ENCODE measurements around the gene CTNNBL1.

Gene CTNNBL1

GRCh38 chr20:37915434-37915787, 221.6 kb downstream of the CTNNBL1 start:
- Histone ChIP-seq H2AK5ac (ENCODE audit: low read length) (no peak overlapping the region), H2BK5ac (ENCODE audit: low read length) (peak overlapping the region; percentile 33), H3K18ac (ENCODE audit: low read length) (peak overlapping the region; percentile 45), H4K8ac (ENCODE audit: low read depth, low read length) (no peak overlapping the region), H3K79me1 (ENCODE audit: low read length) (no peaks in the 10 kb centered on the region), H3K4me3 (ENCODE audit: low read length) (no peak overlapping the region), H3K9ac (ENCODE audit: low read length) (peak overlapping the region; percentile 69), H3K4me1 (ENCODE audit: control insufficient read depth, low read depth, low read length) (peaks cover 6% of the 10 kb centered on the region), H2BK15ac (replicated peaks; ENCODE audit: low read depth) (no peak overlapping the region), H4K5ac (ENCODE audit: low read length) (no peak overlapping the region), H3K27me3 (ENCODE audit: insufficient read depth, low read length, poor library complexity) (no peaks in the 10 kb centered on the region), H3K4me2 (ENCODE audit: low read length) (peak overlapping the region; percentile 63), H2BK120ac (ENCODE audit: low read depth, low read length) (peak overlapping the region; percentile 39), H3K23ac (ENCODE audit: low read length) (no peak overlapping the region), H3K36me3 (ENCODE audit: control insufficient read depth, insufficient read depth, low read length) (no peaks in the 10 kb centered on the region), H3K79me2 (ENCODE audit: control insufficient read depth, insufficient read depth, low read length) (no peaks in the 10 kb centered on the region), H3K4ac (ENCODE audit: low read depth, low read length) (no peak overlapping the region), H3K56ac (ENCODE audit: low read length) (peak overlapping the region; percentile 87), H3K27ac (ENCODE audit: low read depth, low read length) (peak overlapping the region; percentile 73)
- DNase-seq: no peak
- WGBS (ENCODE audit: extremely low coverage, insufficient coverage, low lambda C conversion rate): no CpG with 5 or more reads among the region's 10 CpGs

- WGBS (ENCODE audit: extremely low coverage, insufficient coverage, low lambda C conversion rate): no CpG with 5 or more reads among the region's 21 CpGs
These were observed 222.2 kb downstream of the CTNNBL1 start for GRCh38 chr20:37915800-37916570.

GRCh38 chr20:37917461-37917860, 223.6 kb downstream of the CTNNBL1 start:
- Histone ChIP-seq H3K9ac (ENCODE audit: low read length) (peak overlapping the region; percentile 17), H3K79me1 (ENCODE audit: low read length) (no peaks in the 10 kb centered on the region), H3K79me2 (ENCODE audit: control insufficient read depth, insufficient read depth, low read length) (no peaks in the 10 kb centered on the region), H3K27ac (ENCODE audit: low read depth, low read length) (no peak overlapping the region), H4K5ac (ENCODE audit: low read length) (no peak overlapping the region), H3K23ac (ENCODE audit: low read length) (no peak overlapping the region), H2BK120ac (ENCODE audit: low read depth, low read length) (no peak overlapping the region), H3K4me2 (ENCODE audit: low read length) (no peak overlapping the region), H3K4me3 (ENCODE audit: low read length) (no peak overlapping the region), H3K36me3 (ENCODE audit: control insufficient read depth, insufficient read depth, low read length) (no peaks in the 10 kb centered on the region), H3K4me1 (ENCODE audit: control insufficient read depth, low read depth, low read length) (peaks cover 6% of the 10 kb centered on the region), H2BK15ac (replicated peaks; ENCODE audit: low read depth) (no peak overlapping the region), H2AK5ac (ENCODE audit: low read length) (no peak overlapping the region), H3K56ac (ENCODE audit: low read length) (peak overlapping the region; percentile 18), H4K8ac (ENCODE audit: low read depth, low read length) (no peak overlapping the region), H3K27me3 (ENCODE audit: insufficient read depth, low read length, poor library complexity) (no peaks in the 10 kb centered on the region), H3K4ac (ENCODE audit: low read depth, low read length) (no peak overlapping the region), H2BK5ac (ENCODE audit: low read length) (no peak overlapping the region), H3K18ac (ENCODE audit: low read length) (no peak overlapping the region)
- no peak for DNase-seq
- WGBS (ENCODE audit: extremely low coverage, insufficient coverage, low lambda C conversion rate): no CpG with 5 or more reads among the region's 12 CpGs

More at GRCh38 chr20:37915800-37916570, 222.2 kb downstream of the CTNNBL1 start:
- H3K79me1 ChIP-seq (ENCODE audit: low read length): no peaks in the 10 kb centered on the region
- H2BK5ac ChIP-seq (ENCODE audit: low read length): no peak overlapping the region
- peak overlapping the region; percentile 9 for H3K4me2 ChIP-seq (ENCODE audit: low read length)
- peak overlapping the region; percentile 87 for H3K56ac ChIP-seq (ENCODE audit: low read length)
- H2BK15ac ChIP-seq (replicated peaks; ENCODE audit: low read depth): no peak overlapping the region
- H2BK120ac ChIP-seq (ENCODE audit: low read depth, low read length): no peak overlapping the region
- no peaks in the 10 kb centered on the region for H3K27me3 ChIP-seq (ENCODE audit: insufficient read depth, low read length, poor library complexity)
- H4K5ac ChIP-seq (ENCODE audit: low read length): no peak overlapping the region
- H3K36me3 ChIP-seq (ENCODE audit: control insufficient read depth, insufficient read depth, low read length): no peaks in the 10 kb centered on the region
- H3K4me1 ChIP-seq (ENCODE audit: control insufficient read depth, low read depth, low read length): peaks cover 6% of the 10 kb centered on the region
- H3K4me3 ChIP-seq (ENCODE audit: low read length): no peak overlapping the region
- H3K18ac ChIP-seq (ENCODE audit: low read length): peak overlapping the region; percentile 45
- H3K9ac ChIP-seq (ENCODE audit: low read length): peak overlapping the region; percentile 39
- no peak overlapping the region for H3K27ac ChIP-seq (ENCODE audit: low read depth, low read length)
- no peaks in the 10 kb centered on the region for H3K79me2 ChIP-seq (ENCODE audit: control insufficient read depth, insufficient read depth, low read length)
- no peak overlapping the region for H4K8ac ChIP-seq (ENCODE audit: low read depth, low read length)
- no peak overlapping the region for H2AK5ac ChIP-seq (ENCODE audit: low read length)
- no peak overlapping the region for H3K23ac ChIP-seq (ENCODE audit: low read length)
- DNase-seq: peak; percentile 84
- H3K4ac ChIP-seq (ENCODE audit: low read depth, low read length): no peak overlapping the region

- Histone ChIP-seq H3K23ac (ENCODE audit: low read length) (no peak overlapping the region), H3K27me3 (ENCODE audit: insufficient read depth, low read length, poor library complexity) (no peaks in the 10 kb centered on the region), H4K8ac (ENCODE audit: low read depth, low read length) (no peak overlapping the region), H3K79me2 (ENCODE audit: control insufficient read depth, insufficient read depth, low read length) (no peaks in the 10 kb centered on the region), H3K4me1 (ENCODE audit: control insufficient read depth, low read depth, low read length) (peaks cover 6% of the 10 kb centered on the region), H3K9ac (ENCODE audit: low read length) (no peak overlapping the region), H3K4me3 (ENCODE audit: low read length) (no peak overlapping the region), H3K27ac (ENCODE audit: low read depth, low read length) (no peak overlapping the region), H3K18ac (ENCODE audit: low read length) (no peak overlapping the region), H3K79me1 (ENCODE audit: low read length) (no peaks in the 10 kb centered on the region), H2BK120ac (ENCODE audit: low read depth, low read length) (no peak overlapping the region), H3K36me3 (ENCODE audit: control insufficient read depth, insufficient read depth, low read length) (no peaks in the 10 kb centered on the region), H3K4me2 (ENCODE audit: low read length) (no peak overlapping the region), H2BK5ac (ENCODE audit: low read length) (no peak overlapping the region), H4K5ac (ENCODE audit: low read length) (no peak overlapping the region), H3K56ac (ENCODE audit: low read length) (no peak overlapping the region), H2BK15ac (replicated peaks; ENCODE audit: low read depth) (no peak overlapping the region), H2AK5ac (ENCODE audit: low read length) (no peak overlapping the region), H3K4ac (ENCODE audit: low read depth, low read length) (no peak overlapping the region)
- WGBS (ENCODE audit: extremely low coverage, insufficient coverage, low lambda C conversion rate): no CpG with 5 or more reads among the region's 6 CpGs
- DNase-seq: no peak
These were observed 224.2 kb downstream of the CTNNBL1 start for GRCh38 chr20:37918035-37918434.

- H3K4me1 ChIP-seq (ENCODE audit: control insufficient read depth, low read depth, low read length): peaks cover 6% of the 10 kb centered on the region
- H3K9ac ChIP-seq (ENCODE audit: low read length): no peak overlapping the region
- no peak overlapping the region for H3K56ac ChIP-seq (ENCODE audit: low read length)
- DNase-seq: no peak
- no peaks in the 10 kb centered on the region for H3K79me1 ChIP-seq (ENCODE audit: low read length)
- no peak overlapping the region for H3K4me2 ChIP-seq (ENCODE audit: low read length)
- H3K27me3 ChIP-seq (ENCODE audit: insufficient read depth, low read length, poor library complexity): no peaks in the 10 kb centered on the region
- H3K23ac ChIP-seq (ENCODE audit: low read length): no peak overlapping the region
- H3K18ac ChIP-seq (ENCODE audit: low read length): no peak overlapping the region
- no peak overlapping the region for H3K4ac ChIP-seq (ENCODE audit: low read depth, low read length)
- H2AK5ac ChIP-seq (ENCODE audit: low read length): no peak overlapping the region
- H4K5ac ChIP-seq (ENCODE audit: low read length): no peak overlapping the region
- H2BK15ac ChIP-seq (replicated peaks; ENCODE audit: low read depth): no peak overlapping the region
- WGBS (ENCODE audit: extremely low coverage, insufficient coverage, low lambda C conversion rate): no CpG with 5 or more reads among the region's 5 CpGs
- no peak overlapping the region for H4K8ac ChIP-seq (ENCODE audit: low read depth, low read length)
- H3K79me2 ChIP-seq (ENCODE audit: control insufficient read depth, insufficient read depth, low read length): no peaks in the 10 kb centered on the region
- no peak overlapping the region for H3K4me3 ChIP-seq (ENCODE audit: low read length)
- H3K27ac ChIP-seq (ENCODE audit: low read depth, low read length): no peak overlapping the region
- no peak overlapping the region for H2BK120ac ChIP-seq (ENCODE audit: low read depth, low read length)
- H2BK5ac ChIP-seq (ENCODE audit: low read length): no peak overlapping the region
- H3K36me3 ChIP-seq (ENCODE audit: control insufficient read depth, insufficient read depth, low read length): no peaks in the 10 kb centered on the region
These were observed 225.7 kb downstream of the CTNNBL1 start for GRCh38 chr20:37919389-37920040.
